Activated naive CD8-positive, alpha-beta T cell treated with anti-CD3 and anti-CD28 coated beads, Interleukin-2, amount 50 U/mL, for 16 hours (primary cell): ENCODE data around the gene IFT43.

Experiments
- DNase-seq: peaks from one replicate; pipeline ENCODE4 v3.0.0-alpha.2; 2020; ENCODE audit warnings: low read depth, low spot score

IFT43 gene

DNA sequence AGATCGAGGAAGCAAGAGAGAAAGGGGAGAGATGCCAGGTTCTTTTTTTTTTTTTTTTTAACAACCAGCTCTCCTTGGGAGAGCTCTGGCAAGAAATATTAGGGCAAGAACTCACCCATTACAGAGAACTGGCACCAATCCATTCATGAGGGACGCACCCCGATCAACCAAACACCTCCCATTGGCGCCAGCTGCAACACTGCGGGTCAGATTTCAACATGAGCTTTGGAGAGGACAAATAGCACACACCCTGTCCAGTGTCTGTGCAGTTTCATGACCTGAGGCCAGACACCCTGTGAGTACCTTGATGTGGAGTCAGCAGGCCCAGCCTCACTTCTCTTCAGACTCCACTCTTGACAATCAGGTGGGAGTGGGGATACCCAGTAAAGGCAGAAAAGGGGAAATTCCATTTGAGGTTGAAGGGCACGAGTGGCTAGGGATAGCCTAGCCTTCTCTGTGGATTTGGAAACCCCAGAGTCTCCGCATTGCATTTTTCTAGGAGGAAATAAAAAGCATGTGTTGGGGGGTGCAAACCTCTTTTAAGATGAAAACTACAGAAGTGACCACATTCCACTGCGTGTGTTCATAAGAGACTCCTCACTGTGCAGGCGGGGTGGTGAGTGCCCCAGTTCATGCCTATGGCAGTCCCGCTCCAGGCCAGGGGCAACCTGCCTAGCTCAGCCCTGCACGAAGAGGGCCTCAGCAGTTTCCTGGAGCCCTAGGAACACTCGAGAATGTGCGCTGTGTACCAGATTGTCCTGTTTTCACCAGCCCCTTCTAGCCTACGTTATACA, 123.7 kb downstream of the IFT43 start:
- DNase-seq = no peak

DNA sequence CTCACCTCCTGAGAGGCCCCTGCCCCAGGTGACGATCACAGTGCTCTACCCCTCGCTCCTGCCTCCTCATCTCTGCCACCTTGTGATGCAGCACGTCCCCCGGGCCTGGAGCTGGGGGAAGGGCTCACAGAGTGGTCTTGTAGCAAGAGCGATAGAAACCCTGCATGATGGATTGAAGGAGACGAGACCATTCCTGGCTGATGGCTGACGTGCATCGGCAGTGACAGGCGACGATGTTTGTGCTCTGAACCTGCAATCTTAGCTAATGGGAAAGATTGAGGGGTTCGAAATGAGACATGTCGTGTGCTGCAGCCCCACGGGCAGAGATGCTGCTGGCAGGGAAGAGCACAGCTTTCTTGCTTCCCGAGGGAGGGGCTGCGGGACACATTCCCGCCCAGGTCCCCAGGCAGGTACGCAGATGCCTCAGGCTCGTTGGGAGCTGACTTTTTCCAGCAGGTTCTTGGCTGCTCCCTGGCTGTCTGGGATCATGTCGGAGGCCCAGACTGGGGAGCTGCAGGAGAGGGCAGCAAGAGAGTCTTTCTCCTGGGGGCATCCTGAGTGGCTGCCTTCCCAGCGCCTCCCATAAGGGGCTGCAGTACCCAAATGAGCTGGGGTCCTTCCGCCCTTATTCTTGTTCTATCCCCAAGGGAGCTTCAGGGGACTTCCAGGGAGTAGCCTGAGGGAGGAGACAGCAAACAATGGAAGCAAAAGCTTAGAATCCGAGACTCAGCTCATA, 127.5 kb downstream of the IFT43 start:
- DNase-seq = no peak

DNA sequence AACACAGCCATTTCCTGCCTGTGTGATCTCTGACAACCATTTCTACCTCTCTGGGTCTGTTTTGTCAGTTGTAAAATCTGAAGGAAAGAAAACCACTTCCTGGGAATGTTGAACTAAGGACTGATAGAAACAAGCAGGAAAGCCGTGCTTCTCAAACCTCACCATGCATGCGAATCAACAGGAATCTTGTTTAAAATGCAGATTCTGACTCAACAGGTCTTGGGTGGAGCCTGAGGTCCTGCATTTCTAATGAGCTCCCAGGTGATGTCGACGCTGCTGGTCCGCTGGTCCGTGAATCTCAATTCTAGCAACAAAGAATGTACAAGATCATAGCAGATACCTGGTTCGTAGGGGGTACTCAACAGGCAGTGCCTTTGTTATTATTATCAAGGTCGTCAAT, 128.1 kb downstream of the IFT43 start:
- DNase-seq = no peak

DNA sequence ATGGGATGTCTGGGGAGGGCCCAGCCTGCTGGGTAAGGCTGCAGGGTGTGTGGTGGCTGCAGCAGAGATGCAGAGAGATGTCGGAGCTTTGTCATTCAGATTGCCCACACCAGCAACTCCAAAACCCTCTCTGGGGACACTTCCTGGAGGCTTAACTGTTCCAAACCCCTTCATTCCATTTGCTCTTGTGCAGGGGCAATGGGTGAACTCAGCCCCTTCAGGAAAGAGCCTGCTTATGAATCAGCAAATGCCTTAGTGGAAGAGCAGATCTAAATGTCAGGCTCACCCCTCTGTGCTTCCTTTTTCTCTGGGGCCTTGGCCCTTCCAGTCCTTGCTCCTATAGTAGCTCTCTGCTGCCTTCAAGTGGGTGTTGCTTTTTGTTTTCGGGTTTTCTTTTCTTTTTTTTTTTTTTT, 129.5 kb downstream of the IFT43 start:
- no peak for DNase-seq

DNA sequence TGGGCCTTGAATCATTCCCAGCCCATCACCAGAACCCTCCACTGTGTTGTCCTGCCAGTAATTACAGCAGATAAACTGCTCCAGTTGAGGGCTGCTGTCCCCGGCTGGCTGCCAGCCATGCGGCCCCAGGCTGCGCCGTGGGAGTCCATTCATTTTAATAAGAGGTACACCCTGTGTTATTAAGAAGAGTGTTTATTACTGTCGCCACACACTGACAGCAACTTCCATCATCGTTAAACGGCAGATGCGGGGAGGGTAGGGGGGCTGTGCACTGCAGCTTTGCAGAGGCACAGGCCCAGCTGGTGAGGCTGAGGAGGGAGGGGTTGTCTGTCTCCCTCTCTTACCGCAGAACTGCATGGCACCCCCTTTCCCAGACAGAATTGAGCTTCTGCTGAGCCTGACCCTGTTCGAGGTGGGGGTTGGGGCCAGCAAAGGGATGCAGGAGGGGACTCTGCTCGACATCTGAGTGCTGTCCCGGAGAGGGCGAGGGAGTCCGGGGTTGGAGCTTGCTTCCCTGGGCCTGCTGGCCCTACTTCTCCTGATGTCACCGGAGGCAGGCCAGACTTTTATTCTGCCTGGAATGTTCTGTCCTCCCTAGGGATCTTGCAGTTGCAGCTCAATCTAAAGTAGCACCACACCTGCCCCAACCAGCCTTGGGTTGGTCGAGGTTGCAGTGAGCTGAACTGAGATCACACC, 132.4 kb downstream of the IFT43 start:
- DNase-seq = no peak

DNA sequence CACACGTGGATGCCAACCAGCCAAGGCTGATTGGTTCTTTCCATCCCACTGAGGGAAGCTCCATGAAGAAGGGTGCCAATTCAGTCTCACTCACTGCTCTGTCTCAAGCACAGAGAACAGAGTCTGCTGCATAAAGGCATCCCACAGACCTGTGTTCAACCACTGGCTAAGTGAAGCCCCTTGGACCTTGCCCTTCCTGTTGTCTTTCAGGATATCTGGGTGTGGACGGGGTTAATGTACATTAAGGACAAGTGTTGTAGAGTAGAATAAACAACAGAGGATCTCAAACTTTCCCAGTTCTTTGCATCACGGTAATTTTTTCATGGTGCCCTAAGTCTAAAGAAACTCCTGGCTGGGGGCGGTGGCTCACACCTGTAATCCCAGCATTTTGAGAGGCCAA, 133.0 kb downstream of the IFT43 start:
- no peak for DNase-seq

DNA sequence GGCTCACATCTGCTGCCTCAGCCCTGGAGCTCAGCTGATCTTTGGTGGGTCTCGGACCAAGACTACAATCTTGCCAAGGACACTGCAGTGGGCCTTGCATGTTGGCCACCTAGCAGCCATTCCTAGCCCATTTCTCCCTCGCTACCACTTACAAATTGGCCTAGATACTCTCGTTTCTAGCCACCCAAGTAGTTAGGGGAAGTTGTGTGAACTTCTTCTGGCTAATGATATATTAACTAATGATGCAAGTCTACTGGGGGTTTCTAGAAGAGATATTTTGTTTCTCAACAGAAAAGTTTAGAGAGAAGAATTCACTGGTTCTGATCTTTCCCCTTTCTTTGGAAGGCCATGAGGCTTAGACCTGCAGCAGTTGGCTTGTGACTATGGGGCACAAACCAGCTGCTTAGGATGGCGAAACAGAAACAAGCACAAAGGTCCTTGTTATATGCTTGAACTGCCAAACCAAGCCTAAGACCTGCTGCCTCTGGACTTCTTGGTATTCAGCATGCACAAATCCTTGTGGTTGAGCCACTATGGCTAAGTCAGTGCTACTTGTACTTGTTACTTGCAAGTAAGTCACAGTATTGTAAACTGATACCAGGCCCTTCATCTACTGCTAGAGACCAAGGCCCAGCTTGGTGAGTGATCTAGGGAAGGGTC, 135.7 kb downstream of the IFT43 start:
- no peak for DNase-seq

DNA sequence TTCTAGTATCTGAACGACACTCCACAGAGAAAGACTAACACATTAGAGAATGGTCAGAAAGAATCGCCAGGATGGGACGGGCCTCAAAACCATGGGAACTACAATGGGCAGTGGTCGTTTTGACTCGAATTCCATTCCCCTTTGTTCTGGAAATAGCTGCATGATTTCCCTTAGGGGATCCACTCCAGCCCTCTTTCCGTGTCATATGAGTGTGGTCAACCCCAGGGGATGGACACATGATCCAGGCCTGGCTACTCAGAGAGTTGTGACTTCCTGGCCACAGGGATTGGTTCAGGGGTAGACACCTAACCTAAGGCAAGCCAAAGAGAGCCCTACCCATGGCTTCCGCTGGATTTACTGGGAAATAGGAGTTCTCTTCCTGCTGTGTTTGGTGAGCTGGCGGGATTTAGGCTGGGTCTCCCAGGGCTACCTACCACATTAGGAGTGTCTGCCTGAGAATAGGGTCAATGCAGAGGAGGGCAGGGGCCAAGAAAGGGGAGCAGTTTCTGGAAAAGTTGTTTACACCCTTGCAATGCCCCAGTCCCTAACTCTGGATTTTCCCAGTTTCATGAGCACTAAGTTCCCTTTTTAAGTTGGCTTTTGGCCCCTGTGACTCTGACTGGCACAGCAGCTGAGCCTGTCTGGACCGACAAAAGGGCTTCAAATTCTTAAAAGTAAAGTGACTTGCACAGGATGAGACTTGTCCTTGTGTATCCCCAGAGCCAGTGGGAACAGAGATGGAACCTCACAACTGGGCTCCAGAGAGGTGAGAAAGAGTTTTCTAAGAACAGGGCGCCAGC, 138.1 kb downstream of the IFT43 start:
- no peak for DNase-seq

DNA sequence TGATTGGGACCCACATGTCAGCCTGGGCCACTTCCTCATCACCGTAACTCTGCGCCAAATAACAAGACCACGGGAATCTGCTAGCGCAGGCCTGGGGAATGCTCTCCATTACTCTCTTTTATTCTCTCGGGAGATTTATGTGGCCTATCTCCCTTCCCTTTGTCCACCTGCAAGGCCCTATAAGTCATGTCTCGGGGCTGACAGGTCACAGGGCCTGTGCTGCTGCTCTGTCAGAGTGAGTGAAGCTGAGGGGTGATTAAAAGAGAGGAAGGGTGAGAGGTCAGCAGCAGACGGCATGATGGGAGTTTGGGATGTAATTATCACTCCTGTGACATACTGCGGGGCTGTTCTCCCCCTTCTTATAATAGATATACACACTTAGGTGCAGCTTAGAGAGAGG, 139.9 kb downstream of the IFT43 start:
- no peak for DNase-seq

DNA sequence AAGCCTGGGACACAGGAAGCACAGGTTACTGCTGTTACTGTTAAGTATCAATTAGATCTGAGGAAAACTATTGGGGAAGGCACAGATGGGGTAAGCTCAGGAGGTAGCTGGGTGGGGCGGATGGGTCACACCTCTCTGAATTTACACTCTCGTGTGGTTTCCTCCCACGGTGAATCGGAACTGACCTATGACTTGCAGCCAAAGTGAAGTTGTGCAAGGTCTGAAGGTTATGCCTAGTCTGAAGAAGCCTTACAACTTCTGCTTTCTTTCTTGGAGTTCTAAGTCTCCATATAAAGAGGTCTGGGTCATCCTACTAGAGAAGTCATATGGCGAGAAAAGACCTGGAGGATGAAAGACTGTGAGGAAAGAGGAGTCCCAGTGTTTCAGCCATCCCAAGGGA, 140.5 kb downstream of the IFT43 start:
- DNase-seq = no peak

DNA sequence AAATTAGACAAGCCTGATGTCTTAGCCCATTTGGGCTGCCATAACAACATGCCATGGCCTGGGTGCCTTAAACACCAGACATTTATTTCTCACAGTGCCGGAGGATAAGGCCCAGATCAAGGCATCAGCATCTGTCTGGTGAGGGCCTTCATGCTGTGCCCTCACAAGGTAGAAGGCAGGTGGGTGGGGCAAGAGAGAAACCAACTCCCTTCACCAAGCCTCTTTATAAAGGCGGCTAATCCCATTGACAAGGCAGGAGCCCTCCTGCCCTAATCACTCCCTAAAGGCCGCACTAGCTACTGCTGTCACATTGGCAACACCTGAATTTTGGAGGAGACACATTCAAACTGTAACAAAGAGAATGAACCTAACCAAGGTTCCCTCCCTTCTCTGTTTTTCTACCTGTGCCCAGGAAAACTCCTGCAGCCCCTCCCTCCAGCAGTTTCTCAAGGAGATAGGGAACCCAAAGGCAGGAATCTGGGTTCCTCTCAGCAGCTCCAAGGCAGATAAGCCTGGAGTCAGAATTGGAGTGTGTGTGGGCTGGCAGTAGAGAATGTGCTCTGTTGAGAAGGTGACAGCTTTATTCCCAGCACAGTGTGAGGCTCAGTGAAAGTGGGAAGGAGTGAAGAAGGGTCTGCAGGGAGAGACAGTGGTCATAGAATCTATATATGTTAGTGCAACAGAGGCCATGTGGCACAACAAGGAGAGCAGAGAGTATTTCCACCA, 144.5 kb downstream of the IFT43 start:
- DNase-seq = no peak

DNA sequence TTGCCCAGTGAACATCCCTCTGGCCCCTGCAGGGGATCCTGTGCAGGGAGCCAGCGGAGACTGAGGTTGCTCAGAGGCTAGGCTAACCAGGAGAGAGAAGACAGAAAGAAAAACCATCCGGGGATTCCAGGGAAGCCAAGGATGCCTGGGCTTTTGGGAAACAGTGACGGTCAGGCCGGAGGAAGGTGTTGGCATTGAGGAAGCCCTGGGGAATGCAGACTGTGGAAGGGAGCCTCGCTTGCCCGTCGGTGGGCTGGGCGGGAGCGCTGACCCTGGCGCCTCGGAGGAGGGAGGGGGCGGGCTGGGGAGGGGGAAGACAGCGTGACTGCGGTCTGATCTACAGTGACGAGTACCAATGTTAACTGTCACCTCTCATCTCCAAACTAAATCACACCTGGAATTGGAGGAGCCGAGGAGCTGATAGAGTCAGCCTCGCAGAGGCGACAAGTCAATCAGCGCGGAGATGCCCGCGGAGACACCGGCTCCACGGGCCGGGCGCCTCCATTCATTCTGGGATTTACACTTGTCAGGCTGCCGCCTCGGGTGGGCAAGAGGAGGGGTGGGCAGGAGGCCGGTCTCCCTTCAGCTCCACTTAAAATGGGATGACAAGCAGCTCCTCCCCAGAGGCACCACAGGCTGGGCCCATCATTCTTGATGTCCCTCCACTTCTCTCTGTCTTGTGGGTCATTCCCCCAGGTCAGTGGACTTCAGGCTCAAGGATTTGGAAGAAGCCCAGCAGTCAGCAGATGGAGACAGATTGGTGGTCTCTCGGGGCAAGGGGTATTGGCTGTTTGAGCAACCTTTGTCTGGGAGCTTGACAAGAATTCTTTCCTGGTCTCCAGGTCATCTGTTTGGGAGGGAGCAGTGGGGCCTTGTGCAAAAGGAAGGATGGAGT, 145.8 kb downstream of the IFT43 start:
- DNase-seq = no peak

DNA sequence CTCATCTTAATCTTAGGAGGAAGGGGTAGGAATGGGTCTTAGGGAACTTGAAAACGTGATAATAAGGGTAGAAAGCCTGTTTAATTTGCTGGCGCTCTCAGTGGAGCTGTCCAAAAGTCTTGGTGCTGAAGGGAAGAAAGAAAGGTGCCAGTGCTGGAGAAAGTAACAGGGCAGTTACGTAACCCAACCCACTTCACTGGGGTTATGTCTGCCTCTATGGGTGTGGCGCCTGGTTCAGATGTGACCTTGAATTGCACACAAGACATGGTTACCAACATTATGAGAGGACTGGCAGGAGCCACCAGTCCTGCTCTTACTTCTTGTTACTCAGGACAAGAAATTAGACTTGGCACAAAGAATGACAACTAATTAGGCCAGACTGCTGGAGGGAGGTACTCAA, 147.5 kb downstream of the IFT43 start:
- no peak for DNase-seq
